Measurements from ENCODE around the gene CDNF.

DNA sequence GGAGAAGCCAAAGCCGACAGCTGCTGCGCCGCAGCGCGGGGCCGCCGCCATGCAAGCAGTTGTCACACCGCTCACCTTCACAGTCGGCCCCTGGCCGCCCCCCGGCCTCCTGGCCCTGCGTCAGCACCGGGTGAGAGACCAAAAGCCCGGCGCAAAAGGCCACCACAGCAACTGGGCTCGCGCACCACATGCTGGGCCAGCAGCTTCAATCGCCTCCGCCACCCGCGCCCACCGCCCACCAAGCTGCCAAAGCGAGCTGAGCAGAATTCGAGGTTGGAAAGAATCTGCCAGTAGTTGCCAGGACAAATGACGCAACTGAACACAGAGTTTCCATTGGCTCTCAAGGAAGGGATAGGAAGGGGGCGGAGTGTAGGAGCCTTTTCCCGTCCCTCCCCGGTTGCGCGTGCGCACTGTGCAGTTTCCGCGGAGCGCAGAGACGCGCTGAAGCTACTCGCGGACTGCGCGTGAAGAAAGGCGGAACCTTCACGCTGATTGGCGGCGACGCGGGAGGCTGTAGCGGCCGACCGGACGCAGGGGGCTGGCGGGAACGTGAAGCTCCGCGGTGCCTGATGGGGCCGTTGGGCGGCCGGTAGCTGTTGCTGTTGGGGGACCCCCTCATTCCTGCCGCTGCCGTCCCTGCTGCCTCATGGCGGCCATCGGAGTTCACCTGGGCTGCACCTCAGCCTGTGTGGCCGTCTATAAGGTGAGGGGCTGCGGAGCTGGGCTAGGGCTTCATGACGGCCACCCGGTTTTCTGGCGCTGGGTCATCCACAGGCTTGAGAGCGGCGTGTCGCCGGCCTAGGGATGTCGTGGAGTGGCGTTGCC is at the start of gene CDNF, which contains the start of the genes HSPA14 and MSANTD7:
- TF ChIP-seq, protein P1, sequence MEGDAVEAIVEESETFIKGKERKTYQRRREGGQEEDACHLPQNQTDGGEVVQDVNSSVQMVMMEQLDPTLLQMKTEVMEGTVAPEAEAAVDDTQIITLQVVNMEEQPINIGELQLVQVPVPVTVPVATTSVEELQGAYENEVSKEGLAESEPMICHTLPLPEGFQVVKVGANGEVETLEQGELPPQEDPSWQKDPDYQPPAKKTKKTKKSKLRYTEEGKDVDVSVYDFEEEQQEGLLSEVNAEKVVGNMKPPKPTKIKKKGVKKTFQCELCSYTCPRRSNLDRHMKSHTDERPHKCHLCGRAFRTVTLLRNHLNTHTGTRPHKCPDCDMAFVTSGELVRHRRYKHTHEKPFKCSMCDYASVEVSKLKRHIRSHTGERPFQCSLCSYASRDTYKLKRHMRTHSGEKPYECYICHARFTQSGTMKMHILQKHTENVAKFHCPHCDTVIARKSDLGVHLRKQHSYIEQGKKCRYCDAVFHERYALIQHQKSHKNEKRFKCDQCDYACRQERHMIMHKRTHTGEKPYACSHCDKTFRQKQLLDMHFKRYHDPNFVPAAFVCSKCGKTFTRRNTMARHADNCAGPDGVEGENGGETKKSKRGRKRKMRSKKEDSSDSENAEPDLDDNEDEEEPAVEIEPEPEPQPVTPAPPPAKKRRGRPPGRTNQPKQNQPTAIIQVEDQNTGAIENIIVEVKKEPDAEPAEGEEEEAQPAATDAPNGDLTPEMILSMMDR (IDR thresholded peaks at IDR 0.05) = peak in 2 of 7 experiments; percentile 16 to 20
- peak; percentile 93 to 98 (median 97) for TF ChIP-seq POLR2A (IDR thresholded peaks at IDR 0.05)

All from body of pancreas (tissue), 4 donors.